NB4 (cell line): ENCODE measurements around the gene CERS2.

Experiments used
- DNase-seq: peaks from one replicate; pipeline ENCODE4 v3.0.0; 2010; ENCODE audit warnings: low read depth
- H3K4me3 ChIP-seq: one replicate; pipeline ENCODE4 v1.5.1; 2011; ENCODE audit warnings: mild to moderate bottlenecking, low read depth, low read length, moderate library complexity
- MYC ChIP-seq: IDR thresholded peaks from 2 replicates; pipeline ENCODE4 v1.6.1; 2011; ENCODE audit warnings: low read depth, low read length
- POLR2A ChIP-seq: IDR thresholded peaks from 2 replicates; pipeline ENCODE4 v1.6.1; 2011; ENCODE audit warnings: mild to moderate bottlenecking; ENCODE audit not compliant: insufficient read length; ENCODE audit errors: extremely low read depth
- TF ChIP-seq, protein P1 (sequence below): IDR thresholded peaks from one replicate; pipeline ENCODE4 v1.5.1; 2012; ENCODE audit warnings: low read depth, low read length
- TF ChIP-seq, protein P2 (sequence below): IDR thresholded peaks from 2 replicates; pipeline ENCODE4 v1.6.1; 2011; ENCODE audit warnings: low read depth, low read length

The CERS2 gene

DNA sequence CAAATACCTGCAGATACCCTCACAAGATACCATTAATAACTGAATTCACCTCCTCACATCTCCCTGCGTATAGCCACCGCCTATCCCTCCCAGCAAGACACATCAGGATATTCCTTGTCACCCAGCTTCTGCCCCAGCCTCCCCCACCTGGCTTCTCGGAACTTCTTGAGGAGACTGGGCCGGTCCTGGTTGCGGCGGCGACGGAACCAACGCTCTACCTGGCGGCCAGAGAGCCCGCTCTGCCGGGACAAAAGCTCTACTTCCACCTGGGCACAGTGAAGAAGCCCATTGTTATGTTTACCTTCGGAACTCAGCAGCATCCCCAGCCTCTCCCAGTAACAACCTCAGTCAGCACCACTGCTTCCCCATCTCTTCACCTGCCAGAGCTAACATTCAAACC is 6.7 kb downstream of the CERS2 start:
- DNase-seq: no peak
- TF ChIP-seq POLR2A: no peak
- TF ChIP-seq, protein P1, sequence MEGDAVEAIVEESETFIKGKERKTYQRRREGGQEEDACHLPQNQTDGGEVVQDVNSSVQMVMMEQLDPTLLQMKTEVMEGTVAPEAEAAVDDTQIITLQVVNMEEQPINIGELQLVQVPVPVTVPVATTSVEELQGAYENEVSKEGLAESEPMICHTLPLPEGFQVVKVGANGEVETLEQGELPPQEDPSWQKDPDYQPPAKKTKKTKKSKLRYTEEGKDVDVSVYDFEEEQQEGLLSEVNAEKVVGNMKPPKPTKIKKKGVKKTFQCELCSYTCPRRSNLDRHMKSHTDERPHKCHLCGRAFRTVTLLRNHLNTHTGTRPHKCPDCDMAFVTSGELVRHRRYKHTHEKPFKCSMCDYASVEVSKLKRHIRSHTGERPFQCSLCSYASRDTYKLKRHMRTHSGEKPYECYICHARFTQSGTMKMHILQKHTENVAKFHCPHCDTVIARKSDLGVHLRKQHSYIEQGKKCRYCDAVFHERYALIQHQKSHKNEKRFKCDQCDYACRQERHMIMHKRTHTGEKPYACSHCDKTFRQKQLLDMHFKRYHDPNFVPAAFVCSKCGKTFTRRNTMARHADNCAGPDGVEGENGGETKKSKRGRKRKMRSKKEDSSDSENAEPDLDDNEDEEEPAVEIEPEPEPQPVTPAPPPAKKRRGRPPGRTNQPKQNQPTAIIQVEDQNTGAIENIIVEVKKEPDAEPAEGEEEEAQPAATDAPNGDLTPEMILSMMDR: no peak
- no peak for TF ChIP-seq MYC
- TF ChIP-seq, protein P2, sequence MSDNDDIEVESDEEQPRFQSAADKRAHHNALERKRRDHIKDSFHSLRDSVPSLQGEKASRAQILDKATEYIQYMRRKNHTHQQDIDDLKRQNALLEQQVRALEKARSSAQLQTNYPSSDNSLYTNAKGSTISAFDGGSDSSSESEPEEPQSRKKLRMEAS: no peak
- H3K4me3 ChIP-seq: no peak overlapping the region

DNA sequence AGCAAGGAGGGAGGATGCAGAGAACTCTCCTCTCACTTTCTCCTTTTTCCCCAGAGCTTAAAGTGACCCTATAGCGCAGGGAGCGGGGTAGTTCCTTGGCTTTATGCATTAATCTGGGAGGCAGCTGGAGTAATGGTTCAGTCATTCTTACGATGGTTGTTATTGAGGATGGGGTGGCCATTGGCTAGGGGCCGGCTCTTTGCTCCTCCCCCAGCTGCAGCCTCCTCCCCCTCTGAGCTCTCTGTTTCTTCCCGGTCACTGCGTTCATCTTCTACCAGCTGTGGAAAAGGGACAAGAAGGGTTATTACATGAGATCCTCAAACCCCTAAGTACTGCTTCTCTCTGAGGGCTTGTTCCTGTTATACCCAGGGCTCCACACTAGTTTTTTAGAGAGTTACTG is 8.6 kb downstream of the CERS2 start:
- no peak for TF ChIP-seq POLR2A
- TF ChIP-seq, protein P1: no peak
- TF ChIP-seq, protein P2: no peak
- no peak for TF ChIP-seq MYC
- DNase-seq: no peak
- H3K4me3 ChIP-seq: no peak overlapping the region

DNA sequence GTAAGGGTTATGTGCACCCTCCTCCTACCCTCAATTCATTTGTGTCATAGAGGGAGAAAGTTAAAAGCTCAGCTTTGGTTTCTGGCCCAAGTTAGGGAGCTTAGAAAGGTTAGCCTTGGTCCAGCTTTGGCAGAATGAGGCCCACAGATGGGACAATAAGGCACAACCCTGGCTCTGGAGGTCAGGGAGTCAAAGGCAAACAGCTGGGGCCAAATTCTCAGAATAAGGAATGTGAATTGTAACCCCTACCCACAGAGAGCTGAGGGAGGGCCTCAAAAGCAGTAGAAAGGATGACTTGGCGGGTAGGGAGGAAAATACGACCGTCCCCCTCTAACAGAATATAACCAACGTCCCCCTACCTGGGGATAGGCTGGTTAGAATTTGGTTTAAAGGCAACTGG is 9.0 kb downstream of the CERS2 start:
- TF ChIP-seq POLR2A: no peak
- TF ChIP-seq, protein P1: no peak
- TF ChIP-seq, protein P2: no peak
- TF ChIP-seq MYC: no peak
- DNase-seq: no peak

DNA sequence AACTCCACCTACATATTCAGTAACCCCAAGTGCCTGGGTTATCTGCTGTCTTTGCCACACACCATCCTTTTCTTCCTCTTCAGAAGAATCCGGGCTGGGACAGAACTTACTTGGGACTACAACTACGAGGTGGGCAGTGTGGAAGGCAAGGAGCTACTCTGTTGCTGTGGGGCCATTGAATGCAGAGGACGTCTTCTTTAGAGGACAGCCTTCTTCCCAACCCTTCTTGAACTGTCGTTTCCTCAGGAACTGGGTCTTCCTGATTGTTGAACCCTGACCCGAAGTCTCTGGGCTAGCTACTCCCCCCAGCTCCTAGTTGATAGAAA is 10.5 kb downstream of the CERS2 start:
- TF ChIP-seq POLR2A (no peak), MYC (no peak)
- TF ChIP-seq, protein P2: no peak
- TF ChIP-seq, protein P1: no peak
- DNase-seq: no peak
- H3K4me3 ChIP-seq: no peak overlapping the region

More for the DNA sequence above, 9.0 kb downstream of the CERS2 start:
- H3K4me3 ChIP-seq: no peak overlapping the region

DNA sequence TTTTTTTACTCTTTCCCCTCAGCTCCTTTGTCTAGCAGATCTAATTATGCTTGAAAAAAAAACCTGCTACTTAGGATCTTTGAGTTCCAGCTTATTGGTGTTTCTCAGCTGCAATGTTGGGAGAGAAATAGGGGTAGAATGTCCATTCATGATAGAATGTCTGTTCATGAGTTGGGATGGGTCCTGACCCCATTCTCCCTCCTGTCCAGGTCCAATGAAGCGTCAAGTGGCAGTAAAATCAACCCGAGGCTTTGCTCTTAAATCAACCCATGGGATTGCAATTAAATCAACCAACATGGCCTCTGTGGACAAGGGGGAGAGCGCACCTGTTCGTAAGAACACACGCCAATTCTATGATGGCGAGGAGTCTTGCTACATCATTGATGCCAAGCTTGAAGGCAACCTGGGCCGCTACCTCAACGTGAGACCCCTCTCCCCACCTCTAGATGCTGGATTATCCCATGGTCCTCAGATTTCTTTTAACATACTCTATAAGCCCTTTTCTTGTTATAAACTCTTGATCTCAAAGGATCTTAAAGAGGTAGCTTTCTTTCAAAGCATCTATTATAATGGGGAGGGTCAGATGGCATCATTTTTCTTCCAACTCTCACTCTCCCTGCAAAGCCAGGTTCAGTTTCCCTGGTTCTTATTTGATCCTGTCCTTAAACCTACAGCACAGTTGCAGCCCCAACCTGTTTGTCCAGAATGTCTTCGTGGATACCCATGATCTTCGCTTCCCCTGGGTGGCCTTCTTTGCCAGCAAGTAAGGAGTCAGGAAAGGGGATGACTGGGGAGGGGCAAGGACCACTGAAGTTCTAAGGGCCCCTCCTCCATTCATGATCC is 11.1 kb downstream of the CERS2 start:
- no peak overlapping the region for H3K4me3 ChIP-seq
- TF ChIP-seq POLR2A (peak; percentile 0), MYC (no peak)
- DNase-seq: no peak

DNA sequence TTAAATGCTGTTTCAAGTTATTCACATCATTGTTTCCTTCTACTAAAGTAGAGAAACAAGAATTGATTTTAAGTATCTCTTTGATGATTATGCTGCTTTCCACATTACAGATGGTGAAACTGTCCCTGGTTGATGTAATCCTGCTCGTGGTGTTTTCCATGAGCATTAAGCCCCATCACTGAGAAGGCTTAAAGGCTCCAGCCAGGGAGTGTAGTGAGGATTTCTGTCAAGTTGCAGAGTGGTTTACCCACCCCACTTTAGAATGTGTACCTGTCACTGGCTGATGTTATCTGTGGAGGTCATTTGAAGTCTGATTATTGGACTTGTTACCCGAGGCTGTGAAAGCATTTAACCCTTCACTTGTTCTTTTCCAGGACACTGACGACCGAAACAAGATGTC is 12.9 kb downstream of the CERS2 start:
- no peak for DNase-seq

More for the DNA sequence above, 12.9 kb downstream of the CERS2 start:
- TF ChIP-seq, protein P1: no peak
- TF ChIP-seq MYC (no peak), POLR2A (no peak)
- TF ChIP-seq, protein P2: no peak
- H3K4me3 ChIP-seq: no peak overlapping the region
